HG02759 (cell line): ENCODE measurements around the gene FUOM.
"Not testable (repeated sequence)": the region's sequence is repeated elsewhere in the genome, so short reads cannot be mapped to it uniquely, and the experiment has no call there.

Source experiments
- ATAC-seq: cut with Tn5 transposase; IDR thresholded peaks from one replicate; pipeline ENCODE4 v1.9.1; 2021; ENCODE audit warnings: mild to moderate bottlenecking, moderate library complexity; ENCODE audit not compliant: unreplicated experiment

FUOM gene

GRCh38 chr10:133370030-133370786, 12.4 kb upstream of the FUOM start:
- no peak for ATAC-seq

GRCh38 chr10:133368153-133368552, 10.3 kb upstream of the FUOM start:
- no peak for ATAC-seq

- ATAC-seq: not testable (repeated sequence)
These were observed 9.6 kb upstream of the FUOM start for GRCh38 chr10:133367461-133367860.

- no peak for ATAC-seq
These were observed 8.9 kb upstream of the FUOM start for GRCh38 chr10:133366751-133367150.

- ATAC-seq: no peak
These were observed 8.3 kb upstream of the FUOM start for GRCh38 chr10:133366130-133366478.

- no peak for ATAC-seq
These were observed 7.8 kb upstream of the FUOM start for GRCh38 chr10:133365461-133366129.

- ATAC-seq: no peak
These were observed 7.0 kb upstream of the FUOM start for GRCh38 chr10:133364645-133365431.

GRCh38 chr10:133362846-133363245, 5.0 kb upstream of the FUOM start:
- no peak for ATAC-seq

GRCh38 chr10:133361773-133362441, 4.1 kb upstream of the FUOM start:
- no peak for ATAC-seq

GRCh38 chr10:133361227-133361626, 3.4 kb upstream of the FUOM start:
- no peak for ATAC-seq

- no peak for ATAC-seq
These were observed 2.3 kb upstream of the FUOM start for GRCh38 chr10:133359972-133360610.

- ATAC-seq: no peak
These were observed 1.7 kb upstream of the FUOM start for GRCh38 chr10:133359554-133359971.

GRCh38 chr10:133358925-133359310, 1.1 kb upstream of the FUOM start:
- no peak for ATAC-seq

GRCh38 chr10:133358162-133358924, 524 bp upstream of the FUOM start:
- no peak for ATAC-seq

- ATAC-seq: no peak
These were observed 1.1 kb downstream of the FUOM start for GRCh38 chr10:133356549-133357284.

- ATAC-seq: no peak
These were observed 1.8 kb downstream of the FUOM start for GRCh38 chr10:133355991-133356390.

- ATAC-seq: no peak
These were observed 2.6 kb downstream of the FUOM start for GRCh38 chr10:133355266-133355665.

GRCh38 chr10:133354672-133355240, 3.1 kb downstream of the FUOM start:
- ATAC-seq: no peak

- no peak for ATAC-seq
These were observed 3.7 kb downstream of the FUOM start for GRCh38 chr10:133353988-133354605.
